ENCODE results near the gene ARMH4.
"Not testable (repeated sequence)": the region's sequence is repeated elsewhere in the genome, so short reads cannot be mapped to it uniquely, and the experiment has no call there.

Gene ARMH4

GRCh38 chr14:58141893-58142292 lies 10.1 kb downstream of the ARMH4 start:
- DNase-seq, result no peak

GRCh38 chr14:58138714-58139482 lies 13.1 kb downstream of the ARMH4 start:
- DNase-seq, result no peak

GRCh38 chr14:58138031-58138713 lies 13.8 kb downstream of the ARMH4 start:
- no peak for DNase-seq

GRCh38 chr14:58133739-58134138 lies 18.3 kb downstream of the ARMH4 start:
- DNase-seq, result no peak

- no peak for DNase-seq
Measured at GRCh38 chr14:58131386-58131785, 20.6 kb downstream of the ARMH4 start.

- no peak for DNase-seq
Measured at GRCh38 chr14:58130116-58130782, 21.8 kb downstream of the ARMH4 start.

- no peak for DNase-seq
Measured at GRCh38 chr14:58129208-58129607, 22.8 kb downstream of the ARMH4 start.

GRCh38 chr14:58128416-58128815 lies 23.6 kb downstream of the ARMH4 start:
- DNase-seq, result no peak

- not testable (repeated sequence) for DNase-seq
Measured at GRCh38 chr14:58122546-58122945, 29.5 kb downstream of the ARMH4 start.

GRCh38 chr14:58121530-58122186 lies 30.4 kb downstream of the ARMH4 start:
- no peak for DNase-seq

GRCh38 chr14:58119381-58119780 lies 32.6 kb downstream of the ARMH4 start:
- DNase-seq, result no peak

- DNase-seq, result no peak
Measured at GRCh38 chr14:58118097-58118815, 33.8 kb downstream of the ARMH4 start.

GRCh38 chr14:58109744-58110143 lies 42.3 kb downstream of the ARMH4 start:
- DNase-seq, result no peak

GRCh38 chr14:58108717-58109116 lies 43.3 kb downstream of the ARMH4 start:
- DNase-seq, result no peak

- DNase-seq, result peak; percentile 10
Measured at GRCh38 chr14:58107947-58108552, 44.0 kb downstream of the ARMH4 start.

- no peak for DNase-seq
Measured at GRCh38 chr14:58107041-58107440, 45.0 kb downstream of the ARMH4 start.

- no peak for DNase-seq
Measured at GRCh38 chr14:58106446-58106845, 45.6 kb downstream of the ARMH4 start.

- DNase-seq, result no peak
Measured at GRCh38 chr14:58104808-58105207, 47.2 kb downstream of the ARMH4 start.

- DNase-seq, result no peak
Measured at GRCh38 chr14:58100735-58101368, 51.2 kb downstream of the ARMH4 start.

GRCh38 chr14:58099682-58100081 lies 52.3 kb downstream of the ARMH4 start:
- DNase-seq, result no peak

- DNase-seq, result no peak
Measured at GRCh38 chr14:58098507-58098906, 53.5 kb downstream of the ARMH4 start.

GRCh38 chr14:58096731-58097130 lies 55.3 kb downstream of the ARMH4 start:
- no peak for DNase-seq

Measured in stimulated activated CD4-positive, alpha-beta T cell treated with anti-CD3 and anti-CD28 coated beads, Interleukin-4, amount 100 ng/mL, for 1 hour (primary cell).